SKM-1 treated with dmso at 0.1 percent for 144 hours (cell line): ENCODE measurements around the gene PLA2G15.

Experiments
- DNase-seq: peaks from one replicate; lab custom pipeline; 2025; ENCODE audit not compliant: unreplicated experiment; lab: John Stamatoyannopoulos, UW

The PLA2G15 gene

DNA sequence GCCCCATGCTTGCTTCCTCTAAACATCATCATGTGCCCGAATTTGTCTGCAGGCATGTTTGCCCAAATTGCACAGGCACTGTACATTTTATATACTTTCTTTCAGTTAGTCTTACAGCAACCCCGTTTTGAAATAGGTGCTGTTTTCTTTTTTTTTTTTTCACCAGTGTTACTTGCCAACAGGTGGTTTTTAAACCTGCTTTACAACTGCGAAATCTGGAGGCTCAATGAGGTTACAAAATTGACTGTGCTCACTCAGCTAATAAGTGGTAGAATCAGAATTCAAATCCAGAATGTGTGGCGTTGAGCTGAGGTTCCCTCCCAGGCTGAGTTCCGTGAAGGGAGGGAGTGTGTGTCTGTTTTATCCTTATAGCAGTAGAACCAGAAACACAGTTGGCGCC, 5.8 kb downstream of the PLA2G15 start:
- DNase-seq, result no peak

DNA sequence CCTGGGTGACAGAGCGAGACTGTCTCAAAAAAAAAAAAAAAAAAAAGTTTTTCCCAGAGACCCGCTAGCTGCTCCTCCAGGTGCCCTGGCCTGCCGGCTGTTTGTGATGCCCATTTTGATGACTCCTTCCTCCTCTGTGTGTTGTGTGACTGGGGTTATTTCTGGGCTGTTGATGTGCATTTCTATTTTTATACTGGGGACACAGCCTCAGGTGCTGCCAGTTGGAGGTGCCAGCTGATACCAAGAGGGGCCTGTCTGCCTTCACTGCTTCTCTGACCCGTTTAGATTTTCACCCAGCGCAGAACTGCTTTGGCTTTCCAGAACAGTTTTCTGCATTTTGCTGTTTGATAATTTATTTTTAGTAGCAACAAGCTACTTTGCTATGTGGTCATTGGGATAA, 6.7 kb downstream of the PLA2G15 start:
- DNase-seq, result no peak

GRCh38 chr16:68252383-68252782, 7.2 kb downstream of the PLA2G15 start:
- DNase-seq, result no peak

- no peak for DNase-seq
Observed at GRCh38 chr16:68253721-68254120, 8.5 kb downstream of the PLA2G15 start.

- no peak for DNase-seq
Observed at GRCh38 chr16:68255712-68256111, 10.5 kb downstream of the PLA2G15 start.

- peak; percentile 42 for DNase-seq
Observed at GRCh38 chr16:68257251-68257905, 12.2 kb downstream of the PLA2G15 start.

DNA sequence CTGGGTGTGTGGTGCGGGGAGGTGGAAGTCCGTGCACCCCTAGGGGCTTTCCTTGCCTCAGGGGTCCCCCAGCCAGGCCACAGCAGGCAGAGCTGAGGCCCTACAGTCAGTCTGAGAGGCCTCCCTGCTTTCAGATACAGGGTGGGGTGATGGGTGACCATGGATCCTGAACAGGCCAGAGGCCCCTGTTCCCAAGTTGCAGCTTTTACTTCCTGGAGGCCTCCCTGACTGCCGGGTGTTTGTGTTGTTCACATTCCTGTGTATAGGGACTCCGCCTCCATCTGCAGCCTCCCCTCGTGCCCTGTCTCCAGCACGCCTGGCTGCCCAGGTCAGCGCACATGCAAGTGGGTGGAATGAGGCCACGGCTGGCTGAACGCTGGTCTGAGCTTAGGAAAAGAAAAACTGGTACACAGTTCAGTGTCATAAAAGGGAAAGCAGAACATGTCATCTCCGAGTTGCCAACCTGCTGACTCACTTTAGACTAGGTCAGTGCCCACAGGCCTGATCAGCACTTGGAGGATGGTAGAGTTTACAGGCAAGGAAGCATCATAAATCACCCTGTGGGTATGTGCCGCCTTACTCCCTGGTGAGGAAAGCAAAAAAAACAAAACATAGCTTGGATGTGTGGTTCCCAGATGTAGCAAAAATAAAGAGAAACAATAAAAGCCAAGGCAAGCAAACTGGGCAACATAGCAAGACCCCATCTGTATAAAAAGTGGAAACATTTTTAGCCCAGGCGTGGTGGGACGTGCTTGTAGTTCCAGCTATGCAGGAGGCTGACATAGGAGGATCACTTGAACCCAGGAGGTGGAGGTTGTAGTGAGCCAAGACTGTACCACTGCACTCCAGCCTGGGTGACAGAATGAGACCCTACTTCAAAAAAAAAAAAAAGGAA, 13.0 kb downstream of the PLA2G15 start:
- DNase-seq, result no peak

DNA sequence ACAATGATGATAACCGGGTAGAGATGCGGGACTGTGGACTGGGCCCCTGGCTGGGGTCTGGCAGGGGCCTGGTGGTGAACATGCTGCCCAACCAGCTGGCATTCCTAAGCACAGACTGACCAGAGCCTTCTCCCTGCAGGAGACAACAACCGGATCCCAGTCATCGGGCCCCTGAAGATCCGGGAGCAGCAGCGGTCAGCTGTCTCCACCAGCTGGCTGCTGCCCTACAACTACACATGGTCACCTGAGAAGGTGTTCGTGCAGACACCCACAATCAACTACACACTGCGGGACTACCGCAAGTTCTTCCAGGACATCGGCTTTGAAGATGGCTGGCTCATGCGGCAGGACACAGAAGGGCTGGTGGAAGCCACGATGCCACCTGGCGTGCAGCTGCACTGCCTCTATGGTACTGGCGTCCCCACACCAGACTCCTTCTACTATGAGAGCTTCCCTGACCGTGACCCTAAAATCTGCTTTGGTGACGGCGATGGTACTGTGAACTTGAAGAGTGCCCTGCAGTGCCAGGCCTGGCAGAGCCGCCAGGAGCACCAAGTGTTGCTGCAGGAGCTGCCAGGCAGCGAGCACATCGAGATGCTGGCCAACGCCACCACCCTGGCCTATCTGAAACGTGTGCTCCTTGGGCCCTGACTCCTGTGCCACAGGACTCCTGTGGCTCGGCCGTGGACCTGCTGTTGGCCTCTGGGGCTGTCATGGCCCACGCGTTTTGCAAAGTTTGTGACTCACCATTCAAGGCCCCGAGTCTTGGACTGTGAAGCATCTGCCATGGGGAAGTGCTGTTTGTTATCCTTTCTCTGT, 14.0 kb downstream of the PLA2G15 start:
- no peak for DNase-seq

- DNase-seq, result no peak
Observed at GRCh38 chr16:68263559-68264127, 18.5 kb downstream of the PLA2G15 start.

GRCh38 chr16:68264128-68265077, 19.2 kb downstream of the PLA2G15 start, which contains the start of gene SLC7A6:
Gene SLC7A6 (plus strand): TSS chr16:68264526. CDS start chr16:68274727, 10,201 bp downstream.
- DNase-seq, result peak; percentile 69

- DNase-seq, result peak; percentile 77
Observed at GRCh38 chr16:68265078-68265920, 20.1 kb downstream of the PLA2G15 start.

DNA sequence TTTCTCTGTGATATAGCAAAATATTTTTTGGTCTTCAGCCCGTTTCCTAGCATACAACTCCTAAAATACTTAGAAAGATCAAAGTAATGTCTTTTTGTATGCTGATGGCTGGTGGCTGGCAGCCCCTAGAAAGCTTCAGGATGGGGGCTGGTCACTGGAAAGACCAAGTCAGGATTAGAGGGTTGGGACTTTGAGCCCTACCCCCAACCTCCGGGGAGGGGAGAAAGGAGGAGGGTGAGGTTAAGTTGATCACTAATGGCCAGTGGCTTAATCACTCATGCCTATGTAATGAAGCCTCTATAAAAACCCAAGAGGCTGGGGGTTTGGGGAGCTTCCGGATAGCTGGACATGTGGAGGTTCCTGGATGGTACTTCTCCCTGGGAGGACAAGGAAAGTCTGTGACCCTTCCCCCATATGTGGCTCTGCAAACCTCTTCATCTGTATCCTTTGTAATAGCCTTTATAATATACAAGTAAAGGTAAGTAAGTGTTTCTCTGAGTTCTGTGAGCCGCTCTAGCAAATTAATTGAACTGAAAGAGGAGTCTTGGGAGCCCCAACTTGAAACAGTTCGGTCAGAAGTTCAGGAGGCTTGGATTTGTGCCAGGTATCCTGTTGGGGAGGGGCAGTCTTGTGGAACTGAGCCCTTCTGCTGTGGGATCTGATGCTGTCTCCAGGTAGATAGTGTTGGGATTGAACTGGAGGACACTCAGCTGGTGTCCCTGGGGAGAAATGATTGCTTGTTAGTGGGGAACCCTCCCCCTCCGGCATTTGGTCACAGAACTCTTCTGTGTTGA, 22.6 kb downstream of the PLA2G15 start:
- no peak for DNase-seq

DNA sequence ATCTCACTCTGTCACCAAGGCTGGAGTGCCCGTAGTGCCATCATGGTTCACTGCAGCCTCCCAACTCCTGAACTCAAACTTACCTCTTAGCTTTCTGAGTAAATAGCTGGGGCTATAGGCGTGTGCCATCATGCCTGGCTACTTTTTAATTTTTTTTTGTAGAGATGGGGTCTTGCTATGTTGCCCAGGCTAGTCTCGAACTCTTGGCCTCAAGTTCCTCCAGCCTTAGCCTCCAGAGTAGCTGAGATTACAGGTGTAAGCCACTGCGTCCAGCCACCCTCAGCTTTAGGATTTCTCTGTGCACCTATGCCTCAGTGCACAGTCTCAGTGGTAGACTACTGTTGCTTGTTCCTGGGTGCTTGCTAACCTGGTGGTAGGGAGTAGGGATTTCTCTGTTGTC, 24.6 kb downstream of the PLA2G15 start:
- no peak for DNase-seq

GRCh38 chr16:68270353-68270752, 25.2 kb downstream of the PLA2G15 start:
- no peak for DNase-seq

DNA sequence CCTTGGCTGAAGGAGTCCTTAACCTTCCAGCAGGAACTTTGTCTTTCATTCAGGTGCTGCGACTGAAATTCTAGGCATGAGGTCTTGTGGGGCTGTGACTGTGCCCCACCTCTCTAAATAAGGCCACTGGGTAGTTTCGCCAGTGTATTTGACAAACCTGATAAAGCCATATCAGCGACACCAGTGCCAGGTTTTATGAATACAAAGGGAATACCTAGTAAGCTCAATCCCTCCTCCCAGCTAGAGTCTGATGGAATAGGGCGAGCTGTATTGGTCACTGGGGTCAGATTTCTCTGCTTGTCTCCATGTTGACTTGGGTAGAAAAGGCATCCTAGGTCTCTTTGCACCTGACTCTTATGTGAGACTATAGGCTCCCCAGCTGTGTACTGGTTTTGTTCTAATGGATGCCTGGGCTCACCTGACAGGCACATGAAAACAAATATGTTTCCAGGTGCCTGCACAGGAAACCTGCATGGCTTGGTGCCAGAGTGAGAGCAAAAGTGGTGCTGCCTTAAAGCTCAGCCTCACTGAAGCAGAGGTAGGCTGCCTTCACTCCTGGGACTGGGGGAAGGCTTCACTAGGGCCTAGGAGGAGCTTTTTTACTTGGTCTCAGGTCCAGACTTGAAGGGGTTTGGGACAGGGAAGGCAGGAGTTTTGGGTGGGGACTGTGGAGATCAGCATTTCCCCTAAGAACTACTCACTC, 27.5 kb downstream of the PLA2G15 start:
- DNase-seq, result no peak

GRCh38 chr16:68273459-68273858, 28.3 kb downstream of the PLA2G15 start:
- DNase-seq, result no peak

DNA sequence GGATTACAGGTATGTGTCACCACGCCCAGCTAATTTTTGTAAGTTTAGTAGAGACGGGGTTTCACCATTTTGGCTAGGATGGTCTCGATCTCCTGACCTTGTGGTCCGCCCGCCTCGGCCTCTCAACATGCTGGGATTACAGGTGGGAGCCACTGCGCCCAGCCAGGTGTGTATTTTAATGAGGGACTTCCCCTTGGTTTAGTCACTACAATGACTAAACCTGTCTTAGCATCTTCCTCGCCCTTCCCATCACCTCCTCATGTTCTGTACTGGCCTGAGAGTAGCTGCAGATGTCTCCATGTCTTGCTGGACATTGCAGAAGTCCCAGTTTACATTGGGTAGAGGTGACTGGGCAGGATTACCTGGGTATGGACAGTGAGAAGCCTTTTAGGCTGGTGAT, 28.7 kb downstream of the PLA2G15 start:
- DNase-seq, result no peak

GRCh38 chr16:68274441-68274840, 29.3 kb downstream of the PLA2G15 start:
- no peak for DNase-seq
